ENCODE data around the gene PRPF19.

The PRPF19 gene

GRCh38 chr11:60902625-60903024 lies 3.8 kb downstream of the PRPF19 start:
- DNase-seq: no peak

DNA sequence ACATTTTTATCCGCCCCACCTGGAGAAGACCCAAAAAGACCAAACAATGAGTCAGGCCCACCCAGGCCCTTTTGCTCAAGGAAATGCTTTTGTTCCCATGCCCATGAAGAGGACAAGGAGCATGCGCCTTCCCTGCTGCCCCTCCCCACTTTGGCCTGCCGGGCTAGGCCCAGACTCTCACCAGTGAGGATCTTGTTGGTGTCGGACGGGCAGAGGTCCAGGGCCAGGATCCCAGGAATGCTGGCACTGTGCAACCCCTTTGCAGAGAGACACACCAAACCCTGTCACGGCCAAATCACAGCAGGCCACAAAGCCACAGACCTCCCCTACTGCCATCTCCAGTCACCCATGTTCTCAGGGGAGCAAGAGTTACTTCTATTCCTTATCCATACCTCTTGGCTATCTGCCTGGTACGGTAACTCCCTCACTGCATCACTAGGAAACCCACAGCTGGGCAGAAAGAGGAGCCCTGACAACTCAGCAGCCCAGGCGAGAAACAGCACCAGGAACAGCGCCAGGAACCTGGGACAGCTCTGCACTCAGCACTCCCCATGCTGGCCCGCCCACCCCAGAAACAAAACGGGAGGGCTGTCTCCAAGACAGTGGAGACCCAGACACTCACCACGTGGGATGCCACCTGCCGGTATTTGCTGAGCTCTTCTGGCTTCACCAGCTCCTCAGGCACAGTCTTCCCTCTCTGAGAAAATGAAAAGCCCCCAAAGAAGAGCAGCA lies 5.5 kb downstream of the PRPF19 start:
- no peak for DNase-seq

DNA sequence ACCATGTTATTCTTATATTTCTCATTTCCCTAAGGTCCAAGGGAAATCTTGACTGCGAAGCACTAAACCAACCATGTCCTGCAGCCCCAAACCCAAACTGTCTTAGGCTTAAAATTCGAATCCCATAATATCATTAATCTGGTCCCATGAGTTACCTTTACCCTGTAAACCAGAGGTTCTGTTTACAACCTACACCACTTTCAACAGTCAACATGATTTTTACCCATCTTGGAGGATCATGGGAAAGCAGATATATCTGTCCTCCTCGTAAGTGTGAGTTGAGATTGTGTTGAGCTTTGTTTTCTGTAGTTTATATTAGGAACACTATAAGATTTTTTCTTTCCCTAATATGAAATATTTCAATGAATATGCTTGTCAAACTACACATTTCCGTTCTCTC lies 6.4 kb downstream of the PRPF19 start:
- no peak for DNase-seq

DNA sequence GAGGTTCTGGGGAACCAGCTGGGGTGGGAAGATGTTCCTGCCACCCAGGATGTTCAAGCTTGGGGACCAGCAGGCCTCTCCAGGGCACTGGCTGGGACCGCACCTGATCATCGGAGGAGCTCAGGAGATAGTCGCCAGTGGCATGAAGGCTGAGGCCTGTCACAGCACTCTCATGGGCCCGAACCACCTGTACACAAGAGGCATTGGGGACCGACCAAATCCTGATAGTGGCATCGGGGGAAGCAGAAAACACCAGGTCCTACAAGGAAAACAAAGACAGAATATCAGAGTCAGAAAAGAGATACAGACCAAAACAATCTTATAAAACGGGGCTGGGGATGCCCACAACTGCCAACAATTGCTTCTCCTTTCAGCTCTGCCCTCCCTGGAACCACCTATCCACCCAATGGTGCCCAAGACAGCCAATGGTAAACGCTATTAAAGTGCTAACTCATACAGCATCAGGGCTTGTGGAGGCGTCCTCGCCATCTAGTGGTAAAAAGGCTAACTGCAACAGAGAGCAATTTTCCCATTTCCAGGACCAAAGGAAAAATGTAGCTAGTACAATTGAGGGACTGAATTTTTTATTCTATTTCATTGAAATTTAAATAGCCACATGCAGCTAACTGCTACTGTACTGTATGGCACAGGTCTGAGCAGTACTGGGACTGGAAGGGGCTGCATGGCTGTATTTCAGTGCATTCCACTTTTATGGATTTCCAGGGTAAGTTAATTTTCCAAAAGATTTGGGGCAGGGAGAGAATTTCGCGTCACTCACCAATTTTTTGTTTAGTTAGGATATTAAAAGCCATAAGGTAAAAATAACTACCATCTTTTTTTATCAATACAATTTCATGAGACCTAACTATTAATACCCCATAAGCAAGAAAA lies 7.1 kb downstream of the PRPF19 start:
- peak; percentile 66 for DNase-seq

DNA sequence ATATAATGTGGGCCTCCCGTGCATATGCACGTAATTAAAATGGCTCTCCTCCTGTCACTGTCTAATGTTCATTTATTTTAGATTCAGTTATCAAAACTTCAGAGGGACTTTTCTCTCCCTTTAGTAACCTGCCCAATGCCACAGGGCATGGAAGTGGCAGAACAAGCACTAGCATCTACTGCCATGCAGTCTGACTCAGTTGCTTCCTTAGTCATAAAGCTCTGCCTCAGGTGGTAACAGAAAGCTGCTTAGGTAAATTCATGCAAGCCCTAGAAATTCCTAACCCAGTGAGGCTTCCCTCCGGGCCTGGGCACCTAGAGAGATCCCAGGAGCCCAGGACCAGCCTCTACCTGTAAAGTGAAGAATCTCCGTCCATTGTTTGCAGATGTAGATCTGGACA lies 8.9 kb downstream of the PRPF19 start:
- no peak for DNase-seq

GRCh38 chr11:60895687-60896086 lies 10.7 kb downstream of the PRPF19 start:
- no peak for DNase-seq

GRCh38 chr11:60891103-60891741 lies 15.2 kb downstream of the PRPF19 start:
- DNase-seq: no peak

DNA sequence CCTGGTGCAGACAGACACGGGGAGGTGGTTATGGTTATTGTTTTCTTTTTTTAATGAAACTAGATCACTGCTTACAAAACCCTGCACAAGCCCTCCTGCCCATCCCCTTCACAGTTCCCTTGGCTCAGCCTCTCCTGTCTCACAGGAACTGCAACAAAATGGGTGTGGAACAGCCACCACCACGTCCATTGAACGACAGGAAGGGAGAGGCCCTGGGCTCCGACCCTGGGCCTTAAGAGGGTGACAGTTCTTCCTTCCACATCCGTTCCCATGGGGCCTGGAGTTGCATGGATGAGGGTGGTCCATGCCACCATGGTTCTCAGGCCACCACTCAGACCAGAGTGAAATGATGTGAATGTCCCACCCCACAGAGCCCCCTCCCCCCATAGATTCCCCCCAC lies 15.7 kb downstream of the PRPF19 start:
- DNase-seq: no peak

- no peak for DNase-seq
Observed at GRCh38 chr11:60889869-60890311, 16.5 kb downstream of the PRPF19 start.

DNA sequence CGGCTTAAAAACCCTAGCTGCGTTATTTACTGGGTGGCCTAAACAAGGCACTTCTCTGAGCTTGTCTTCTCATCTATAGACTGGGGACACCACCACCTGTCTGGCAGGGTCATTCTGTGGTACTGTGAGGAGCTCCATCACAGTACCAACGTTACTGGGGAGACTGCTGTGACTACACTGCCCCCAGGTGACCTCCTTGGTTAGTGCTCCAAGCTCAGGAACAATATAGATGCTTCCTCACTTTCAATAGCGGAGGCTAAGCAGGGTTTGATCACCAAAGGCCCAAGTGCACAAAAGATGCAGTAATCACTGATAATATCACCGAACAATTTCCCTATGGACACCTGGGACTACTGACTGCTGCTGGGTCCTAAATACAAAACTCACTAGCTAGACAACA lies 18.8 kb downstream of the PRPF19 start:
- peak; percentile 49 for DNase-seq

DNA sequence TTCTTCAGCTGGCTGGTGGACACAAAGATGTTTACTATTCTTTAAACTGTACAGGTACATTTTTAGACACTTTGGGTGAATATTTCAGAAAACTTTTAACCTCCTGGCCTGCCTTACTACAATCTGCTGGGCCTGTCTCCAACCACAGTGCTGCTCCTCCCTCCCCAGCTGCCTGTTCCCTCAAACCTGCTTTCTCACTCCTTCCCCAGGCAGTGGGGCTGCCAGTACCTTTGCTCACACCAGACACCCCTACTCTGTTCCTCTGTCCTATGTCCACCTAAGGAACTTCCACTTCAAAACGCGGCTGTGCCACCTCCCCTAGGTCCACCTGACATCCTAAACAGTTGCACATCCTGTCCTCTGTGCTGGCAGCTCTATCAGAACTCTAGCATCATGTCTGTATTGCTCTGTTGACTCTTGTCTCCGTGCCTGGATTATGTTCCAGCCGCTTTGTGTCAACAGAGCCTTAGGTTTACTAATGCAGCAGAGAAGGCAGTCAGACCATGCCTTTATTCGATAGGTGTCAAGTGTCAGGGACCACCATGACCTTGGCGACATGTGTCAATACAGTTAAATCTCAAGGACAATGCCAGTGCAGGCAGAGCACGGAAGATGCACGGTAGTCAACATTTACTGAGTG lies 25.6 kb downstream of the PRPF19 start:
- no peak for DNase-seq

- DNase-seq: no peak
Observed at GRCh38 chr11:60879971-60880588, 26.3 kb downstream of the PRPF19 start.

DNA sequence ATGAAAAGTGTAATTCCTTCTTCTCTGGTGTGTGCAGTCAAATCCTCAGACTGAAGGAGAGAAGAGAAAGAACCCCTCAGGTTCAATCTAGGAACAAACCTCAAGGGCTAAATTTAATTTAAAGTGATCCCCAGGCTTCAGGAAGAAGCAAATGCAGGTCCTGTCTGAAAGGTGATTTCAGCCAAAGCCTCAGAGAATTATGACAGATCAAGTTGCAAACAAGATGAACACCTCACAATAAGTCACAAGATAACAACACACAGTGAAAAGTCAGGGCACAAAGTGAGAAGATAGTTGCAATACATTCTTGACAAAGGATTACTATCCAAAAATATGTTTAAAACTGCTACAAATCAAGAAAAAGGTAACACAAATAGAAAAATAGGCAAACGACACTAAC lies 27.3 kb downstream of the PRPF19 start:
- DNase-seq: no peak

- no peak for DNase-seq
Observed at GRCh38 chr11:60878245-60879101, 27.9 kb downstream of the PRPF19 start.

DNA sequence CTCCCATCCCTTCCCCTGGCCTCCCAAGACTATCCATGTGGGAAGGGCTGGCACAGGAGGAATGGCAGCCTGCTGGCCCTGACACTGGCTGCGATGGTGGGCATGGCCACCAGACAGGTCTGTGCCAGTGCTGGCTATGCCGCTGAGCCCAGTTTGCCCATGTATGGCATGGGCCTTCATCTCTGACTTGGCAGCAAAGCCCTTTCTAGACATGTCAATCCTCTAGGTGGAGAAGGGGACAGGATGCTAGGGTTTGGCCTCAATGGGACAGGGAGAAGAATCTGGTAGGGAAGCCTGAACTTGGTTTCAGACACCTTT lies 30.3 kb downstream of the PRPF19 start:
- no peak for DNase-seq

DNA sequence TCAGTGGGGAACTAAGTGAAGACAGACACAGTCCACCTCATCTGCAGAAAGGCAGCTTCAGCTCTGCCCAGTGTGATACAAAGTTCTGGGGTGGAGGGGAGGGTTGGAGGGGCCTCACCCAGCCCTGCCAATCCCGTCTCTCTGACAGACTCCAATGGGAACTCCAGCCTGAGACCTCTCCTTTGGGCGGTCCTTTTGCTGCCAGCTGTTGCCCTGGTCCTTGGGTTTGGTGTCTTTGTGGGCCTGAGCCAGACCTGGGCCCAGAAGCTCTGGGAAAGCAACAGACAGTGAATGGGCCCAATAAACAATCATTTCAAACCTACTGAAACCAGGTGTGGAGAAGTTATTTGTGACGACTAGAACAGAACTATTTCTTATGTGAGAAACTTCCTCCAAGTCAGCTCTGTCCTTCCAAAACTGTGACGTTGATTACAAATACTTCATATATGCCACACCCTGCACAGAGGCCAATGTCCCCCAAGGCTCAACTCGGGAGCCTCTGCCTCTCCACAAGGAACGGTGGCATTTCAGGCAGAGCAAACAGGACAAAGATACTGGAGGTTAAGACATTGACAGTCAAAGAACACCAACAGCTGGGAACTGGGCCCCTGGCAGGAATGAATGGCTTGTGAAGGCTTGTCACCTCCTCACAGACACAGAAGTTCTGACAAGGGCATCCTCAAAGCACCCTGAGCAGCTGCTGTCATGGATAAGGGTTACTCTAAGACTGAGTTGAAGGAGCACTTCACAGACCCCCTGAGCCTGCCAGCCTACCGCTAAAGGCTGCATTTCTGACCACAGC lies 30.8 kb downstream of the PRPF19 start:
- no peak for DNase-seq

DNA sequence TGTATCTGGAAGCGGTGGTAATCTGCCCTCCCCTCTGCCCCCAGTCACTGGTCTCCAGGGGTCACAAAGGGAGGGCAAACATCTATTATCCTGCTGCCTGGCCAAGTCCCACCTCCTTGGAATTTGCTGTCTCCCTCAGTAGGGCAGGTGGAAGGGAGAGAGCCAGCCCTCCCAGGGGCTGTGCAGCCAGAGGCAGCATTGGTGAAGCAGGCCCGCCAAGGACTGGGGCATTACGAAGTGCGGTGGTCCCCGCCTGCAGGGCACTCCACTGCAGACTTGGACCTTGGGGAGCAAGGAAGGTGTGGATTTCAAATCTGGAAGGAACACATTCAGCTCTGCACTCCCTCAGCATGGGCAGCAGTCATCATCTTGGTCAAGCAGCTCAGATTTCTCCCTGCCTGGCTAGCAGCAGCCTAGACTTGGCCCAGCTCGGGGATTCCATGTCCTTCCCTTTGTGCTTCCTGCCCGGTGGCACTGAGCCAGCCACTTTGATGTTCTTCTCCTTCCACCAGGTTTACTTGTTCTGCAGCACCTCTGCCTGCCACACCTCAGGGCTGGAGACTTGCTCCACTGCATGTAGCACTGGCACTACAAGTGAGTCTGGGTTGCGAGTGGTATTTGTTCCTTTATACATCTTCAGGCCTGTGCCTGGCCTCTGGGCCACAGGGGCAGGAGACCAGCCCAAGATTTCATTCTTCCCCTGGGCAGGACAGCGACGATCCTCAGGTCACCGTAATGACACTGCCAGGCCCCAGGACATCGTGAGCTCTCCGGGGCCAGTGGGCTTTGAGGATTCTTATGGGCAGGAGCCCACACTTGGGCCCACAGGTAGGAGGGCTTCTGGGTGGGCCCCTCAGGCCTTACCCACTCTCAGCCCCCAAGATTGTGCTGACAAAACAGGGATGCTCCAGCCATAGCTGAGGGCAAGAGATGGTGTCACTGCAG lies 31.7 kb downstream of the PRPF19 start:
- DNase-seq: no peak

- no peak for DNase-seq
Observed at GRCh38 chr11:60873533-60873932, 32.9 kb downstream of the PRPF19 start.

DNA sequence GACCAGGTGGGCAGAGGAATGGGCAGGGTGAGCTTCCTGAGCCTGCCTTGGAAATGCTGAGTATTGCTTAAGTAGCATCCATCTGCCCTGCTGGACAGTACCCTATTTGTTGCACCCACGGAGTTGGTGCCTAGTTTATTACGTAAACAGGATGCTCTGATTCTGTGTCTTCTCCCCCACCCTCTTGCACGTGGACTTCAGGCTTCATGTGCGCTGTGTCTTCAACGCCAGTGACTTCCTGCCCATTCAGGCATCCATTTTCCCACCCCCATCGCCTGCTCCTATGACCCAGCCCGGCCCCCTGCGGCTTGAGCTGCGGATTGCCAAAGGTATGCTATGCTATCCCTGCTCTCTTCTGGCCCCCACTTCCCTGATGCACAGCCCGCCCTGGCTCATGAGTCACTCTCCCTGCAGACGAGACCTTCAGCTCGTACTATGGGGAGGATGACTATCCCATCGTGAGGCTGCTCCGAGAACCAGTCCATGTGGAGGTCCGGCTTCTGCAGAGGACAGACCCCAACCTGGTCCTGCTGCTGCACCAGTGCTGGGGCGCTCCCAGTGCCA lies 33.3 kb downstream of the PRPF19 start:
- peak; percentile 87 for DNase-seq
